ENCODE data around the gene PDXDC1. TPM values are rescaled to one million over a fixed set of nuclear protein-coding genes. Genes with fewer than 3 reads are reported as not detected.
"Not testable (repeated sequence)": the region's sequence is repeated elsewhere in the genome, so short reads cannot be mapped to it uniquely, and the experiment has no call there.

PDXDC1 gene
- total RNA-seq, 1 donor from 2014 or later, result 71.3 TPM

DNA sequence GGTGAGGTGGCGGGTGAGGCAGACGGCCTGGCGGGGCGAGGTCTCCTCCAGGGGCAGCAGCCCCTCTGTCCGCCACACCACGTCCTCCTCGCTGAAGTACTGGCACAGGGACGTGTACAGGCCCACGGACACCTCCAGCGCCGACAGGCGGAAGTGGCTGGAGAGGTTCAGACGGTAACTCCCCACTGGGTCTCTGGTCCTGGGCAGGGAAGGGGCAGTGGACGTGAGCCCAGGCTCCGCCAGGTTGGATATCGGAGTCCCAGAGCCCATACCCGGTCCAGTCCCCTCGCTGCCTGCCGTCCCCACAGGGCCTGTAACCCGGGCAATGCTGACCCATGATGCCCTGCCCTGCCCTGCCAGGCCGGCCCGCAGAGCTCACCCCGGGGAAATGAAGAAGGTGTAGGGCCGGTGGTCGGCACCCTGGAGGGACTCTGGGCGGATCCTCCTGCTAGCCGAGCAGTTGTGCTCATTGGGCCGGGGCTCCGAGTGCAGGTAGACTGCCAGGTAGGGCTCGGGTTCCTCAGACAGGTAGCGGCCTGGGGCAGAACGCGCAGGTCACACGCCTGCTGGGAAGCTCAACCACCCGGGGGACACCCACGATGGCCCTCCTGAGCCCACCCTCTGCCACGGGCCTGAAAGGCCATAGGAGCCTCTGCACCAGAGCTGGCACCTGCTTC, 155.6 kb downstream of the PDXDC1 start:
- DNase-seq (ENCODE audit: extremely low read depth, low read depth, low spot score), result not testable (repeated sequence)

DNA sequence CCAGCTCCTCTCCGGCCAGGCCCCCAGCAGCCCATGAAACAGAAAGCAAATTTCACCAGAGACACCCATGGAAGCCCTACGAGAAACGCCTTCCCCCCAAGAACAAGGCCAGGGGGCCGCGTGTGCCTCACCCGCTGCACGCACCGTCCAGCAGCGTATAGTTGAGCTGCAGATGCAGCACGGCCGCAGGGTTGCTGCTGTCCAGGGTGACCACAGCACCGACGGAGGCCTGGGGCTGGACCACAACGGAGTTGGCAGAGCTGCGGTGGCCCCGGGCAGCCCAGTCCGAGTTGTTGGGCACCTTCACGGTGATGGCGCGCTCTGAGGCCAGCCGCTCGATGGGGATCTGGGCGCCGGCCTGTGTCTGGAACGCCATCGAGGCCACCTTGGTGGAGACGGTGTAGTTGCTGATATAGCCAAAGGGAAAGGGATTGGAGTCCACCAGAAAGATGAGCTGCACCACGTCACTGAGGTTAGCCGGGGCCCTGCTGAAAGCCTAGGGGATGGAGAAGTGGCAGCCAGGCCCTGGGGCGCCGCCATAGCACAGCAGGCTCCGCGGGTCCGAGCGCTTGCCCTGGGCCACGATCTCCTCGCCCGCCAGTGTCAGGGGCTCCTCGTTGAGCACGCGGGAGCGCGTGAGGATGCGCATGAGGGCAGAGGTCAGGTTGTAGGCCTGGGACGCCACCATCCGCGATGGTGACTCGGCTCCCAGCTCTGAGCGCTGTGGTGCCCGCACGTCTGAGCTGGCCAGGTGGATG, 156.3 kb downstream of the PDXDC1 start:
- DNase-seq (ENCODE audit: extremely low read depth, low read depth, low spot score), result not testable (repeated sequence)

DNA sequence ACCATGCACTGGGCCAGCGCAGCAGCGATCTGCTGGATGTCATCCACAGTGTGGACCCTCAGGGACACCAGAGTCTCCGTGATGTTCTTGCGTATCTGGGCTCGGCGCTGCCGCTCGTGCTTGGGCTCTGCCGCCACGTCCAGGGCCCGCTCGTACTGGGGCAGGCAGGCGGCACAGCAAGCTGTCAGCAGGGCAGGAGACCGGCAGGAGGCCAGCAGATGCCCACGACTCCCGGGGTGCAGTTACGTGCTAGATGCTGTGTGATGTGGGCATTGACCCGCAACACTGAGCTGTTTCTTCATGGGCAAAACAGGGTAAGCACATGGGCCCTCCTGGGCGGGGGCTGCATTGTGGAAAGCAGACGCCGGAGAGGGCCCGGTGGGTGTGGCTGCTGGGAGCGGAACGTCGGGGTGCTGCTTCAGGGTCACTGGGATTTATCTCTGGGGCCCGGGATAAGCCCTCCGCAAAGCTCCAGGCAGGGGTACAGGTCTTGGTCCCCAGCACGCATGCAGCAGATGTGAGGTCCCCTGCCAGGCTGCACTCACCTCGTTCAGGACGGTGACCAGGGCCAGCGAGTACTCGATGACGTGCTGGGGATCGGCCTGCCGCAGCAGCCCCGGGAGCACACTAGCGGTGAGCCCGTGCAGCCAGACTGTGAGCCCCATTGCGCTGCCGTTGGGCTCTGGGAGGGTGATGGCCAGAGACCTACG, 158.0 kb downstream of the PDXDC1 start:
- not testable (repeated sequence) for DNase-seq (ENCODE audit: extremely low read depth, low read depth, low spot score)

DNA sequence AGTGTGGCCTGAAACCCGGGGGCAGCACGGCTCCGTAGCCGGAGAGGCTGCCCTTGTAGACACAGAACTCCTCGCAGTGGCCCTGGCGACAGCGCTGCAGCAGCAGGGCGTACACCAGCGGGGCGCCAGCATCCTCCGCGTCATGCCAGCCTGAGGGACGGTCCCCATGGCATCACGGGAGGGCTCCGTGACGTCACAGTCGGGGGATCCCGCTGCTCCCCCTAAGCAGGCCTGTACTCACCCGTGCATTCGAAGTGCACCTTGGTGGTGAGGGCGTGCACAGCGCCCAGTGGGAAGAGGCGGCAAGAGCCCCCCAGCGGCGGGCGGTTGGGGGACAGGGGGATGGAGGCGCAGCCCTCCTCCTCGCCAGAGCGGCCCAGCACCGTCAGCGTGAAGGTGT, 158.7 kb downstream of the PDXDC1 start:
- not testable (repeated sequence) for DNase-seq (ENCODE audit: extremely low read depth, low read depth, low spot score)

DNA sequence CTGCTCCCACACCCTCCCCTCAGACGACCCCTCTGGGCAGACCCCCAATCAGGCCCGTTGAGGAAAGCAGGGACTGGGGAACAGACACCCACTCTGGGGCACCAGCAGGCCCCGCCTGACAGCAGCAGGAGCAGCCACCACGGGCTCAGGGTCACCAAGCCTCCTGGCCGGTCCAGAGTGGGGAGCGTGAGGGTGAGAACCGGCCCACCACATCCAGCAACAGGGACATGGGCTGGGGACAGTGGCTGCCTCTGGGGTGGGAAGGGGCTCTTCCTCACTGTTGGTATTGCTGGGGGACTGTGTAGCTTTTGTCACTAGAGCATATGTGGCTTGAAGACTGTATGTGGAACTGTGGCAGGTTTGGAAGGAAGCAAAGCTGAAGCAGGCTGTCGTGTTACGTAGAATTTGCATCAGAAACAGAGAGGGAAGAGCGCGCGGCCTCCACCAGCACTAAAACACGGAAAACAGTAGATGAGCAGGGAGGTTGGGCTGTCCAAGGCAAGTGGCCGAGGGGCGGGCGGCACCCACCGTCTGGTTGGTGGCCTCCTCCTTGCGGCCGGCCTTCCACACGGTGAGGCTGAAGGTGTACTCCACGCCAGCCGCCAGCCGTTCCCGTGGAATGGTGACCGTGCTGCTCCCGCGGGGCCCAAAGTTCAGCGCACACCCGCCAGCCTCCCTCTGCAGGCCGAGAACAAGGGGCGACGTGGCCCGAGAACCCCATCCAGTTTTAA, 160.1 kb downstream of the PDXDC1 start:
- not testable (repeated sequence) for DNase-seq (ENCODE audit: extremely low read depth, low read depth, low spot score)

DNA sequence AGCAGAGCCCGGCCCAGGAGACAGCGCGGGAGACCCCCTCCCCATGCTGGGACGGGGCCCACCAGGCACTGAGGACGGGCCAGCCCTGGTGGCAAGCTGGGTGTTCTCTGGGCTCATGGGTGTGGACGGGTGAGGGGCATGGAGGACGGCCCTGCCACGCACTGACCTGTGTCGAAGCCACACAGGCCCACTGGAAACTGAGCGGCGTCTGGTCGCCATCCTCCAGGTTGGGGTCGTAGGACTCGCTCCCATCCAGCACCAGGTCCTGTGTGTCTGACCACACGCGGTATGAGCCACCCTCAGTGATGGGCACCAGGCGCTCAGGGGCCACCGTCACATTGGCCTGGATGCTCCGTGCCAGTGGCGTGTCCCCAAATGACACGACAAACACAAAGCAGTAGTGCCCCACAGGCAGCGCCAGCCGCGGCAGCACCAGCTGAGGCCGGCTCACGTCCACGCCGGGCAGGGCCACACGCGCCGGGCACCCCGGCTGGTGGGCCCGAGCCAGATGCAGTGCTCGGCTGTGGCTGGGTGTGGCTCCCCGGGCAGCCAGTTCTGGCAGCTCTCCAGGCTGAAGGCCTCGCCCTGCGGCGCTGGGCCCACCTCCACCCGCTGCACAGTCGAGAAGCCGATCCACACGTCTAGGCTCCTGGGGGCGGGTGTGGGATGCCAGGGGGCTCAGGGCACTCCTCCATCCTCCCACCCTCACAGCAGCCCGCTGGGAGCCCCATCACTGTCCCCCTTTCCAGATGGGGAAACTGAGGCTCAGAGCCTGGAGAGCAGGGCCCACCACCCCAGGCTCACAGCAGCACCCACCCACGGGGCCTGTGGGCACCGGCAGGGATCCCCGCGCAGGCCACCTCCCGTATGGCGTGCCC, 160.9 kb downstream of the PDXDC1 start:
- not testable (repeated sequence) for DNase-seq (ENCODE audit: extremely low read depth, low read depth, low spot score)

DNA sequence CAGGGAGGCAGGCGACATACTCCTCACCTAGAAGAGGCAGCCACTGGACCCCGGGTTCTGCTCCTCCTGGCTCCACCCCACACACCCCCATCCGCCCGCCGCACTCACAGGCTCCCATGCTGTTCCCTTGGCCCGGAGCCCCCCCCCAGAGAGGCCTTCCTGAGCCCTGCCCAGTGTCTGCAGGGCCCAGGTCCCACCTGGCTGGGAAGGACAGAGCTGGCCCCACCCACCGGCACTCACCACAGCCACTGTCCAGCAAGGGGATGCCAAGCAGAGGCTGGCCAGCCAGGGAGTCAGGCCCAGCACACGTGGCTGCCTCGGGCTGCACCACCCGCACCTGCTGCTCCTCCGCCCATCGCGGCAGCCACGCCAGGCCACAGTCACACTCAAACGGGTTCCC, 162.7 kb downstream of the PDXDC1 start:
- DNase-seq (ENCODE audit: extremely low read depth, low read depth, low spot score), result not testable (repeated sequence)

DNA sequence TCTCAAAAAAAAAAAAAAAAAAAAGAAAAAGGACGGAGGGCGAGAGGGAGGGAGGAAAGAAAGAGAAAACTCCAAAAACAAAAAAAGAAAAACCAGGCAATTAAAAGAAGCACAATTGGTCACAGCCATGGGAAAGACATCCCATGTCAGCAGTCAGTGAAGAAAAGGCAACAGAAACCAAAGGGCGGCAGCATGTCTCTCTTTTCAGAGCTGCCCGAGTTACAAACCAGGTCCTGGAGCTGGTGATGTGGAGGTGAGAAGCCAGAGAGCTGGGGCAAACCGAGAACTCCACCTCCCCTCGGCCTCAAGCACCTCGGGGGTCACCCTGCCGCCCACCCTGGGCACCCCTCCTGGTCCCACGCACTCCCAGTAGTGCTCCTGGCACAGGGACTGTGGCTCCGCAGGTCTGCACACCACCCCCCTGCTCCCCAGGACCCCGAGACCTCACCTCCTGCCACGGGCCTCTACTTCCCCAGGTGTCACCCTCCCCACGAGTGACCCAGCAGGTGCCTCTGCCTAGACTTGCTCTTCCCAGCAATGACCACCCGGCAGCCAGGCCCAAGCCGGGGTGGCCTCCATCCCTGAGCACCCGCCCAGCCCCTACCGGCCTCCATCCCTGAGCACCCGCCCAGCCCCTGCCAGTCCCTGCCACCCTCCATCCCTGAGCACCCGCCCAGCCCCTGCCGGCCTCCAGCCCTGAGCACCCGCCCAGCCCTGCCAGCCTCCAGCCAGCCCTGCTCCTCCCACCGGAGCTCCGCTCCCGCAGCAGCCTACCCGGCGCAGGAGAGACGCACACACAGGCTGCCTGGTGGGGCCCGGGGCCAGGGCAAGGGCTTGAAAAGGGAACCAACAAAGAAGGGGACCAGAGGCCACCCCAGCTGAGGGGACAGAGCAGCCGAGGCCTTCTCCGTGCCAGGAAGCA, 165.9 kb downstream of the PDXDC1 start:
- DNase-seq (ENCODE audit: extremely low read depth, low read depth, low spot score), result not testable (repeated sequence)

DNA sequence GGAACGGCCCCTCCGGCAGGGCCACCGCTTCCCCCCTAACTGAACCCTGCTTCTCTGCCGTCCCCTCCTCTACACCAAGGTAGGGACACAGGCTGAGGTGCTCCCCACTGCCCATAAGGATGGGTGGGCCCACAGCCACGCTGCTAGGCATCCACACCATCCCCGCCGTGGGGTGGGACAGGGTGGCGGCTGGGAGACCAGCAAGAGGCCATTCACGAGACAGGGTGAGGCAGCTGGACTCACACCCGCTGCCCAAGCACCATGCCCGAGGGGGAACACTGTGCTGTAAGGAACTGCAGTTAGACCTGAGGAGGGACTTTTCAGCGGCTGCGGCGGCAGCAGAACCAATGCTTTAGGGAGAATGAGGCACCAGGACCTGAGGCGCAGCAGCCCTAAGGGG, 166.8 kb downstream of the PDXDC1 start:
- DNase-seq (ENCODE audit: extremely low read depth, low read depth, low spot score), result no peak

DNA sequence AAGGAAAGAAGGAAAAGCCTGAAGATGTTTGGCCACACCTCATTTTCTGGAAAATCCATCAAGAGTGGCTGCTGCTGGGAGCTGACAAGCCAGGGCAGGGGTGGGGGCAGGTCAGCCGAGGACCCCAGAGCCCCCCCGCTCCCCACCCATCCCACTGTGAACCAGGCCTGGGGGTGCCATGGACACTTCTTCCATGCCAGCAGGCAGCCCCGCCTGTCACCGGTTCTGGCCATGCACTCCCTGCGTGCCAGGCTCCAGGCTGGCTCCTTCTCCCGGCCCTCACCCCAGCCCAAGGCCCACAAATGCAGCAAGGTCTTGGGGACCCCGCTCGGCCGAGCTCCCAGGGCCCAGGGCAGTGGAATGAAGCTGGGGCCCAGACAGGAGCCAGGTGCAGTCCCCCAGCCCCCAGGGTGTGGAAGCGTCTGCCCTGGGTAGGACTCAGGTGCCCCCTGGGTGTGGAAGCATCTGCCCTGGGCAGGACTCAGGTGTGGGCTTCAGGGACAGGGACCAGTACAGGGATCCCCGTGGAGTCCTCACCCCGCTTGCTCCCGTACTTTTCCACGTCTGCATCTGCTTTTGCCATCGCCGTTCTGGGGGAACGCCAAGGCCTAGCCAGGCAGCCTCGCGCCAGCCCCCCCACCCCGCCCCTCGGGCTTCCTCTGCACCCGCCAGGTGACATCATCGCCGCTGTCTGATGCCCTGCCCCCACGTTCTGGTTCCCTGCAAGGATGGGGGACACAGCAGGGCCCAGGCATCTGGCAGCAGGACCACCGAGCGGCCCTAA, 167.5 kb downstream of the PDXDC1 start:
- DNase-seq (ENCODE audit: extremely low read depth, low read depth, low spot score), result not testable (repeated sequence)

DNA sequence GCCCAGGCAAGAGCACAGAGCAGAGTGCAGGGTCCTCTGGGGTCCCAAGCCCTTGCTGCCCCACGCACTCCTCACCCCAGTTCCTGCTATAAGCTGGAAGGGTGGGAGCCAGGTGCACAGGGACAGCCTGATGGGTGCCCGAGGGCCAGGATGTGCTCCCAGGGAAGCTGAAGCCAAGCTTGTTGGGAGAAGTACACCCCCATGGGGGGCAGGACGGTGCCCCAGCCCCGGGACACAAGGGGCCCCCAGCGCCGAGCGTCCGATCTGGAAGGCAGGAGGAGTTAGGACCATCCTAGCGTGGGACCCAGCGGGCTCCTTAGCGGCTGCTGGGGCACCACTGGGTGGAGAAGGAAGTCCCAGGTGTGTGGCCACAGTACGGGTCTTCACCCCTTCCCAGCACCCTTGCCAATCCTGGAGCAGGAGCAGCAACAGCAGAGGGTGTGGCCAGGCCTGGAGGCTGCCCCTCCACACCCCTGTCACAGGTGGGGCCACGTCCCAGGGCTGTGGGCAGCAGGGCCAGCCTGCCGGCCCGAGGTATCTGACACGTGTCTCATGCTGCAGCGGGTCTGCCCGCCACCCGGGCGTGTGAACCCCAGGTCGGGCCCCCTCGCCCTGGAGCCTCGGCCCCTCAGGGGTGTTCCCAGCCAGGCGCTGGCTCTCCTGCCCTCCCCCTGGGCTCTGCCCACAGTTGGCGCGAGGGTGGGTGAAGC, 168.2 kb downstream of the PDXDC1 start:
- DNase-seq (ENCODE audit: extremely low read depth, low read depth, low spot score), result not testable (repeated sequence)

DNA sequence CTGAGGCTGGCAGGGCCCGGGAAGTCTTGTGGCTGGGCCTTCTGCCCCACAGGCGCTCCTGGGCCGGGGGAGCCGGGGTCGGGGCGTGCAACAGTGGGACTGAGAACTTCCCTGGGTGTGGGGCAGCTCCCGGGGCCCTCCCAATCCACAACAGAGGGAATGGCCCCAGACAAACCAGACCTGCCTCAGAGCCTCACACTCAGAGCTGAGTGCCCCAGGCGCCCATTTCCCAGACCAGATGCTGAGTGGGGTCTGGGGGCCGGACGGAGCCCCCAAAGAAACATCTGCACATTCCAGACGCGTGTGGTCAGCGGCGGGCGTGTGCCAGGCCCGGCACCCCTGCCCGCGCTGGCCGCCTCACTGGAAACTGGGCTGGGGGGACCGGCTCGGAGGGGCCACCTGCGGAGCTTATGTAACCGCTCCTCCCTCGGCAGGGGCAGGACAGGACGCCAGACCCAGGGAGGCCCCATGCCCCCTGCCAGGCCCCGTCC, 168.8 kb downstream of the PDXDC1 start:
- DNase-seq (ENCODE audit: extremely low read depth, low read depth, low spot score), result not testable (repeated sequence)

DNA sequence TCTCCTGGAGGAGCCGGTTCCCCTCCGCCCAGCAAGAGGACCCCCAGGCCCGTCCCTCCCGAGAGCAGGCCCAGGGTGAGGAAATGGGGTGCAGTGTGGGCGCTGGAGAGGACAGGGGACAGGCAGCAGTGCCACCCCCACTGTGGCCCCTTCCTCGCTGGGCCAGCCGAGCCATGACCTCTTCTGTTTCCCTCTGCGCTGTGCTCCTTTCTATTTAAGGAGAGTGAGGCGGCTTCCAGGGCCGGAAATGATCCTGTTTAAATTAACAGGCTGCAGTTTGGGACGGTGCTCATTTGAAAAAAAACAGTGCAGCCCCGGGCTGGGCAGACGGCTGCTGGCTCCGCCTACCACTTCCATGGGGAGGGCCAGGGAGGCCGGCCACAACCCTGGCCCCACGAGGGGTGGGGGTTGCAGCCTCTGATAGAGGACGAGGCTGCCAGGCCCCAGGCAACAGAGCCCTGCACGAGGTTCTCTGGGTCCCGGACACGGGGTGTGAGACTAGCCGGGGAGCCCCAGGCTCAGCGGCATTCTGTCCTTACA, 169.3 kb downstream of the PDXDC1 start:
- not testable (repeated sequence) for DNase-seq (ENCODE audit: extremely low read depth, low read depth, low spot score)

DNA sequence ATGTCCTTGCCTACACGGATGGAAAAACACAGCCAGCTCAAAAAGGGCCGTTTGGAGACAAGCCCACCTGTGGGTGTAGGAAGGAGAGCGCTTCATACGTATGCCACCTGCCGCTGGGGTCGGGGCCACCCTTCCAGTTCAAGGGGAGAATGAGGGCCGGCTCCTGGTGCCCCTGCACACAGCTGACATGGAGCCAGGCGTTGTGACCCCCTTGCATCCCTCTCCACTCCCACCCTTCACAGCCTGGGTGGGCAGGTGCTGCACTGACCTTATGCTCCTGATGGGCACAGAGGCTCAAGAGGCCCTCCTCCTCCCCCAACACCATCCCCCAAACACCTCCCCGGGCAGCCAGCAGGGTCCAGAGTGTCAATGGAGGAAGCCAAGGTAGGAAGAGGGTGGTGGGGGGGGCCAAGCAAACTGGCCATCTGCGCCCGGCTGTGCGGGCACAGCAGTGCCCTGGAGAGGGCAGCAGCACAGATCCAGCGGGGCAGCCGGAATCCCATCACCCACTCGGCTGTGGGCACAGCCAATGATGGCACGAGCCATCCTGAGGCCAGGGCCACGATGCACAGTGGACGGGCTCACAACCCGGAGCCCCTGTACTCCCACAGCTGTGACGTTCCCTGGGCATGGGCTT, 170.1 kb downstream of the PDXDC1 start:
- DNase-seq (ENCODE audit: extremely low read depth, low read depth, low spot score), result not testable (repeated sequence)

DNA sequence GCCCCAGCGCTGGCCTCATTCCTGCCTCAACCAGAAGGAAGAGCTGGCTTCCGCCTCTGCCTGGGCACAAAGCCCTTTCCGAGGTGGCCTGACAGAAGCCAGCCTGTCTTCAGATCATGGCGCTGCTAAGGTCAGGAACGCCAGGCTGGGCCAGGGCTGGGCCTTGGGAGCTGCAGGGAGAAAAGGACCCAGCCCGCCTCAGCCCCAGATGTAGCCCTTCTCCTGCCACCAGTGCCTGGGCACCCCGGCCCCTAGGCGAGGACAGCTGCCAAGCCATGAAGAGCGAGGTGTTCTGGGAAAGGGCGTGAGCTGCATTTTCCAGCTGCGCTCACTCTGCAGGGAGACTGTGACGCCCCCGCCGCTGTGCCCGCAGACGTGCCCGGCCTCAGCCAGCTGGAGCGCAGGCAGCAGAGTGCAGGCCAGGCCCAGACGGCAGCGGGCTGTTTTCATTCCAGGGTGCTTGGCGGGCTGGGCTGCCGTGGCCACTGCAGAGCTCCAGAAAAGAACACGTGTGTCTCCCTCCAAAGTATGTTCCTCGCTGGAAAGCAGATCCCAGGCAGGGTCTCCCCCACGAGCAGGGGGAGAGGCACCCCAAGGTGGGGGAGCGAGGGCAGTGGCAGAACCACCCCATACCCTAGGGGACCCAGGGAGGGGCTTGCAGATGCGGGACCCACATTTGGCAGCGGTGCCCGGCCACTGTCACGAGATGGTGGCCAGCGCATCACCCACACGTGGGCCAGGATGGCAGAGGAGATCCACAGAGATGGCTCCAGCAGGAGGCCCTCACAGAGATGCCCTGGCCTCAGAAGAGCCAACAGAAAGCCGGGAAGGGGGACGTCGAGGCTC, 170.8 kb downstream of the PDXDC1 start:
- DNase-seq (ENCODE audit: extremely low read depth, low read depth, low spot score), result not testable (repeated sequence)

DNA sequence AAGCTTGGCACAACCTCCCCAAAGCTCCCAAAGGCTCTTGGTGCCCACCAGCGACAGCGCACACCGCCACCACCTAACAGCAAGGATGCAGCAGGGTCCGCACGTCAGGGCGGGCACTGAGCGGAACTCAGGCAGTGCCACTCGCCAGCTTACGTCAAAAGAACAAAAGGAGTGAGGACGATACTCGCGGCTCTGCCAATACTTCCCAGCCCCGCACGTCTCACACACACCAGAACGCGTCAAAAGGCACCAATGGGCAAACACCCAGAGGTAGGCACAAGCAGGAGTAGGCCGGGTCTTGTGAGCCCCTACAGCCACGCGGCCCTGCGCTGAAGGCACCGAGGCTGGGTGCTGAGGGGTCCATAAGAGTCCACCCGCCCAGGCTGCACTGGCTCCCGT, 171.4 kb downstream of the PDXDC1 start:
- DNase-seq (ENCODE audit: extremely low read depth, low read depth, low spot score), result not testable (repeated sequence)

Measured in glomerular endothelial cell (primary cell).